HEK293 (cell line): Measurements from ENCODE around the gene PRPH2.

ENCODE experiments used
- CTCF ChIA-PET: fragments of 350-600 bp; formaldehyde crosslinking; extraction: SDS; loops from one replicate; lab custom pipeline; 2021; ENCODE audit warnings: antibody characterized with exemption; lab: Yijun Ruan, JAX
- POLR2A ChIA-PET: fragments of 300-600 bp; formaldehyde crosslinking; extraction: SDS; loops from one replicate; lab custom pipeline; 2020; ENCODE audit warnings: antibody characterized with exemption, inconsistent platforms; lab: Yijun Ruan, JAX
- H3K27ac ChIP-seq: fragments of 200-500 bp; sonication (Bioruptor generic); 2 replicates; pipeline ENCODE4 v1.5.1; 2014; ENCODE audit warnings: low read depth, low read length, control low read depth, inconsistent platforms; ENCODE audit errors: extremely low read depth
- H3K36me3 ChIP-seq, 2 experiments: fragments of 200-500 bp in 1 of 2; sonication (Bioruptor generic) in 1 of 2; 1 replicate in 1 of 2; 2 replicates in 1 of 2; pipeline ENCODE4 v1.5.1; 2014 to 2017; ENCODE audit warnings: inconsistent platforms in 2 of 2, low read length in 2 of 2; ENCODE audit not compliant: control insufficient read depth in 2 of 2, insufficient read depth in 1 of 2
- H3K4me1 ChIP-seq: fragments of 200-500 bp; sonication (Bioruptor generic); 2 replicates; pipeline ENCODE4 v1.5.1; 2014; ENCODE audit warnings: mild to moderate bottlenecking, low read length, inconsistent platforms; ENCODE audit not compliant: control insufficient read depth, insufficient read depth
- H3K4me3 ChIP-seq: 2 replicates; pipeline ENCODE4 v1.5.1; 2011; ENCODE audit warnings: low read depth, mild to moderate bottlenecking, control low read depth, low read length, moderate library complexity
- H3K9me3 ChIP-seq: fragments of 200-500 bp; sonication (Bioruptor generic); 2 replicates; pipeline ENCODE4 v1.5.1; 2014; ENCODE audit warnings: low read depth, low read length, inconsistent platforms; ENCODE audit not compliant: control insufficient read depth, insufficient read depth
- BCL11B ChIP-seq: fragments of 450-650 bp; formaldehyde crosslinking; IDR thresholded peaks from 2 replicates; pipeline ENCODE4 v1.5.1; 2016; ENCODE audit warnings: low read depth, missing biosample characterization, missing genetic modification characterization
- HOXA7 ChIP-seq: sonication (generic); formaldehyde crosslinking; IDR thresholded peaks from 2 replicates; pipeline ENCODE4 v1.8.1; 2022; ENCODE audit warnings: missing genetic modification reagents, borderline replicate concordance
- KLF16 ChIP-seq: fragments of 450-650 bp; formaldehyde crosslinking; IDR thresholded peaks from 2 replicates; pipeline ENCODE4 v1.5.1; 2017; ENCODE audit warnings: missing biosample characterization, missing genetic modification characterization
- KLF17 ChIP-seq: fragments of 450-650 bp; formaldehyde crosslinking; IDR thresholded peaks from 2 replicates; pipeline ENCODE4 v1.5.1; 2016; ENCODE audit warnings: missing biosample characterization, missing genetic modification characterization
- KLF7 ChIP-seq: fragments of 450-650 bp; formaldehyde crosslinking; IDR thresholded peaks from 2 replicates; pipeline ENCODE4 v1.5.1; 2016; ENCODE audit warnings: missing biosample characterization, missing genetic modification characterization, borderline replicate concordance
- PATZ1 ChIP-seq: fragments of 450-650 bp; formaldehyde crosslinking; IDR thresholded peaks from 2 replicates; pipeline ENCODE4 v1.5.1; 2016; ENCODE audit warnings: missing biosample characterization, missing genetic modification characterization
- REPIN1 ChIP-seq: fragments of 450-650 bp; formaldehyde crosslinking; IDR thresholded peaks from 2 replicates; pipeline ENCODE4 v1.5.1; 2017; ENCODE audit warnings: missing biosample characterization, missing genetic modification characterization, low read depth
- SETDB1 ChIP-seq: IDR thresholded peaks from one replicate; pipeline ENCODE4 v1.6.1; 2017; ENCODE audit warnings: mild to moderate bottlenecking, low read length, moderate library complexity, mixed read lengths; ENCODE audit not compliant: insufficient read length
- ZBTB26 ChIP-seq: fragments of 450-650 bp; formaldehyde crosslinking; optimal IDR thresholded peaks from 2 replicates; pipeline ENCODE3; 2016; ENCODE audit warnings: missing biosample characterization, mild to moderate bottlenecking, missing genetic modification characterization
- ZFP3 ChIP-seq: fragments of 450-650 bp; formaldehyde crosslinking; IDR thresholded peaks from 2 replicates; pipeline ENCODE4 v1.5.1; 2016; ENCODE audit warnings: low read depth, missing biosample characterization, missing genetic modification characterization
- ZNF169 ChIP-seq: fragments of 450-650 bp; formaldehyde crosslinking; IDR thresholded peaks from 2 replicates; pipeline ENCODE4 v1.5.1; 2016; ENCODE audit warnings: missing biosample characterization, missing genetic modification characterization
- ZNF266 ChIP-seq: fragments of 450-650 bp; formaldehyde crosslinking; IDR thresholded peaks from 2 replicates; pipeline ENCODE4 v1.5.1; 2016; ENCODE audit warnings: missing biosample characterization, missing genetic modification characterization, low read depth
- ZNF37A ChIP-seq: fragments of 450-650 bp; IDR thresholded peaks from 2 replicates; pipeline ENCODE4 v1.5.1; 2018; ENCODE audit warnings: missing biosample characterization, missing genetic modification characterization
- ZNF518A ChIP-seq: fragments of 450-650 bp; formaldehyde crosslinking; conservative IDR thresholded peaks from 2 replicates; pipeline ENCODE4 v1.5.1; 2016; ENCODE audit warnings: low read depth, missing biosample characterization, missing genetic modification characterization
- ZNF580 ChIP-seq: fragments of 450-650 bp; formaldehyde crosslinking; IDR thresholded peaks from 2 replicates; pipeline ENCODE4 v1.5.1; 2016; ENCODE audit warnings: missing biosample characterization, missing genetic modification characterization
- ZNF664 ChIP-seq: fragments of 450-650 bp; formaldehyde crosslinking; IDR thresholded peaks from 2 replicates; pipeline ENCODE4 v1.5.1; 2016; ENCODE audit warnings: missing biosample characterization, missing genetic modification characterization
- ZNF792 ChIP-seq: fragments of 450-650 bp; formaldehyde crosslinking; IDR thresholded peaks from 2 replicates; pipeline ENCODE4 v1.5.1; 2016; ENCODE audit warnings: missing biosample characterization, missing genetic modification characterization
- TF ChIP-seq, protein P1 (sequence below): fragments of 450-650 bp; formaldehyde crosslinking; IDR thresholded peaks from 2 replicates; pipeline ENCODE4 v1.5.0; 2017; ENCODE audit warnings: missing biosample characterization, missing genetic modification characterization, borderline replicate concordance
- TF ChIP-seq, protein P2 (sequence below): fragments of 450-650 bp; formaldehyde crosslinking; IDR thresholded peaks from 2 replicates; pipeline ENCODE4 v1.5.1; 2016; ENCODE audit warnings: missing biosample characterization, missing genetic modification characterization, borderline replicate concordance

Gene PRPH2

GRCh38 chr6:42745640-42746462, 23.5 kb upstream of the PRPH2 start, which contains the start of gene TBCC:
Gene TBCC, minus strand, starts transcription at chr6:42746103. Its CDS starts 30 bp downstream, at chr6:42746073.
- H3K27ac ChIP-seq = peak within 1 kb of the TSS; percentile 93
- POLR2A ChIA-PET = interaction anchor here (0.6 to 9.3 kb wide), 42 partner anchors 9 to 1756 kb away, joined by 3 to 316 read pairs (median 5); partner anchors contain the start of genes BICRAL, C6orf132, CNPY3 and CUL7
- H3K4me1 ChIP-seq = peaks cover 26% of the 10 kb centered on the region
- peaks cover 0 to 5% of the 10 kb centered on the region in 2 experiments; a peak in 1 of 3 replicates for H3K36me3 ChIP-seq
- H3K9me3 ChIP-seq = no peaks in the 10 kb centered on the region
- peak within 1 kb of the TSS; percentile 97 for H3K4me3 ChIP-seq
- CTCF ChIA-PET = interaction anchor here (0.6 to 2.9 kb wide), 6 partner anchors 20 to 198 kb away, joined by 3 to 11 read pairs (median 4); no protein-coding TSS in a partner anchor
- TF ChIP-seq SETDB1 (no peak), ZNF518A (no peak), ZNF792 (tag by site-specific recombination) (0 out of 2 replicates have a peak, but pooled peaks have one; percentile 18), ZBTB26 (tag by site-specific recombination) (peak; percentile 95), ZNF580 (tag by site-specific recombination) (no peak), ZNF664 (no peak), ZNF169 (tag by site-specific recombination) (no peak), BCL11B (tag by site-specific recombination) (no peak), ZNF266 (tag by site-specific recombination) (no peak), HOXA7 (CRISPR knock-in tag) (no peak), KLF7 (tag by site-specific recombination) (no peak), REPIN1 (tag by site-specific recombination) (peak; percentile 69; the same call in 1 of the 2 replicates), ZFP3 (tag by site-specific recombination) (no peak), ZNF37A (tag by site-specific recombination) (no peak), KLF16 (no peak), PATZ1 (tag by site-specific recombination) (no peak), KLF17 (no peak; the same call in 1 of the 2 replicates)
- TF ChIP-seq, protein P1, sequence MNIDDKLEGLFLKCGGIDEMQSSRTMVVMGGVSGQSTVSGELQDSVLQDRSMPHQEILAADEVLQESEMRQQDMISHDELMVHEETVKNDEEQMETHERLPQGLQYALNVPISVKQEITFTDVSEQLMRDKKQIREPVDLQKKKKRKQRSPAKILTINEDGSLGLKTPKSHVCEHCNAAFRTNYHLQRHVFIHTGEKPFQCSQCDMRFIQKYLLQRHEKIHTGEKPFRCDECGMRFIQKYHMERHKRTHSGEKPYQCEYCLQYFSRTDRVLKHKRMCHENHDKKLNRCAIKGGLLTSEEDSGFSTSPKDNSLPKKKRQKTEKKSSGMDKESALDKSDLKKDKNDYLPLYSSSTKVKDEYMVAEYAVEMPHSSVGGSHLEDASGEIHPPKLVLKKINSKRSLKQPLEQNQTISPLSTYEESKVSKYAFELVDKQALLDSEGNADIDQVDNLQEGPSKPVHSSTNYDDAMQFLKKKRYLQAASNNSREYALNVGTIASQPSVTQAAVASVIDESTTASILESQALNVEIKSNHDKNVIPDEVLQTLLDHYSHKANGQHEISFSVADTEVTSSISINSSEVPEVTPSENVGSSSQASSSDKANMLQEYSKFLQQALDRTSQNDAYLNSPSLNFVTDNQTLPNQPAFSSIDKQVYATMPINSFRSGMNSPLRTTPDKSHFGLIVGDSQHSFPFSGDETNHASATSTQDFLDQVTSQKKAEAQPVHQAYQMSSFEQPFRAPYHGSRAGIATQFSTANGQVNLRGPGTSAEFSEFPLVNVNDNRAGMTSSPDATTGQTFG = no peak
- TF ChIP-seq, protein P2, sequence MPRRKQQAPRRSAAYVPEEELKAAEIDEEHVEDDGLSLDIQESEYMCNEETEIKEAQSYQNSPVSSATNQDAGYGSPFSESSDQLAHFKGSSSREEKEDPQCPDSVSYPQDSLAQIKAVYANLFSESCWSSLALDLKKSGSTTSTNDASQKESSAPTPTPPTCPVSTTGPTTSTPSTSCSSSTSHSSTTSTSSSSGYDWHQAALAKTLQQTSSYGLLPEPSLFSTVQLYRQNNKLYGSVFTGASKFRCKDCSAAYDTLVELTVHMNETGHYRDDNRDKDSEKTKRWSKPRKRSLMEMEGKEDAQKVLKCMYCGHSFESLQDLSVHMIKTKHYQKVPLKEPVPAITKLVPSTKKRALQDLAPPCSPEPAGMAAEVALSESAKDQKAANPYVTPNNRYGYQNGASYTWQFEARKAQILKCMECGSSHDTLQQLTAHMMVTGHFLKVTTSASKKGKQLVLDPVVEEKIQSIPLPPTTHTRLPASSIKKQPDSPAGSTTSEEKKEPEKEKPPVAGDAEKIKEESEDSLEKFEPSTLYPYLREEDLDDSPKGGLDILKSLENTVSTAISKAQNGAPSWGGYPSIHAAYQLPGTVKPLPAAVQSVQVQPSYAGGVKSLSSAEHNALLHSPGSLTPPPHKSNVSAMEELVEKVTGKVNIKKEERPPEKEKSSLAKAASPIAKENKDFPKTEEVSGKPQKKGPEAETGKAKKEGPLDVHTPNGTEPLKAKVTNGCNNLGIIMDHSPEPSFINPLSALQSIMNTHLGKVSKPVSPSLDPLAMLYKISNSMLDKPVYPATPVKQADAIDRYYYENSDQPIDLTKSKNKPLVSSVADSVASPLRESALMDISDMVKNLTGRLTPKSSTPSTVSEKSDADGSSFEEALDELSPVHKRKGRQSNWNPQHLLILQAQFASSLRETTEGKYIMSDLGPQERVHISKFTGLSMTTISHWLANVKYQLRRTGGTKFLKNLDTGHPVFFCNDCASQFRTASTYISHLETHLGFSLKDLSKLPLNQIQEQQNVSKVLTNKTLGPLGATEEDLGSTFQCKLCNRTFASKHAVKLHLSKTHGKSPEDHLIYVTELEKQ = no peak
